ENCODE results near the gene FAS.

- TF ChIP-seq CTCF (IDR thresholded peaks at IDR 0.05 in 2 of 3, conservative IDR thresholded peaks at IDR 0.05 in 1 of 3; ENCODE audit: borderline replicate concordance in 1 of 3, insufficient read depth in 1 of 3, low read depth in 2 of 3, low read length in 2 of 3) (no peak), SIN3A (IDR thresholded peaks at IDR 0.05; ENCODE audit: low read depth) (no peak), POLR2A (IDR thresholded peaks at IDR 0.05; ENCODE audit: borderline replicate concordance, extremely low read depth, insufficient read depth, insufficient read length) (no peak), ELF1 (IDR thresholded peaks at IDR 0.05; ENCODE audit: borderline replicate concordance, low read depth) (no peak), ZNF274 (IDR thresholded peaks at IDR 0.05; ENCODE audit: low read depth, low read length) (no peak), CEBPB (IDR thresholded peaks at IDR 0.05; ENCODE audit: low read depth) (0 out of 2 replicates have a peak, but pooled peaks have one; percentile 17), FOSL1 (IDR thresholded peaks at IDR 0.05; ENCODE audit: low read depth) (no peak), REST (IDR thresholded peaks at IDR 0.05; ENCODE audit: low read depth) (no peak), TCF7L2 (IDR thresholded peaks at IDR 0.05; ENCODE audit: borderline replicate concordance, extremely low read depth, insufficient read depth, insufficient read length) (no peak), POLR2AphosphoS5 (IDR thresholded peaks at IDR 0.05; ENCODE audit: low read depth, low read length) (no peak), JUND (IDR thresholded peaks at IDR 0.05) (no peak), EZH2phosphoT487 (IDR thresholded peaks at IDR 0.05; ENCODE audit: borderline replicate concordance) (no peak)
Observed at GRCh38 chr10:88989824-88990383, 694 bp upstream of the FAS start.

All from HCT116 (cell line).